Panc1 (cell line): ENCODE results near the gene MARCHF3. TPM values are rescaled to one million over a fixed set of nuclear protein-coding genes. Genes with fewer than 3 reads are reported as not detected.
A peak's percentile ranks its signal among the peaks of the same experiment; 100 is the strongest.

ENCODE experiments used
- ATAC-seq: fragments of 200-7000 bp; cut with Tn5 transposase; 2 replicates; pipeline ENCODE4 v1.9.1; 2020; ENCODE audit warnings: mild to moderate bottlenecking, moderate library complexity
- BruUV-seq: library from RNA; stranded (reverse); fragments of 400-500 nt; replicated peaks from 2 replicates; lab custom pipeline; 2021; lab: Mats Ljungman, UMichigan
- CTCF ChIA-PET: fragments of 300-600 bp; sonication (Branson Sonifier 250); formaldehyde crosslinking; loops from one replicate; lab custom pipeline; 2022; ENCODE audit warnings: antibody characterized with exemption; lab: Charles Lee
- POLR2A ChIA-PET: fragments of 300-600 bp; sonication (Branson Sonifier 250); formaldehyde crosslinking; loops from one replicate; lab custom pipeline; 2022; ENCODE audit warnings: antibody characterized with exemption; lab: Charles Lee
- DNase-seq: peaks from one replicate; pipeline ENCODE4 v3.0.0-alpha.2; 2010; ENCODE audit warnings: low read depth, low spot score
- H3K27ac ChIP-seq: 2 replicates; pipeline ENCODE4 v1.5.1; 2011; ENCODE audit warnings: mild to moderate bottlenecking, low read length, inconsistent platforms
- H3K27me3 ChIP-seq: fragments of 200-500 bp; sonication (Bioruptor generic); 2 replicates; pipeline ENCODE4 v1.6.0; 2014; ENCODE audit warnings: low read length, inconsistent platforms; ENCODE audit not compliant: control insufficient read depth, insufficient read depth
- H3K36me3 ChIP-seq: fragments of 200-500 bp; sonication (Bioruptor generic); 2 replicates; pipeline ENCODE4 v1.5.1; 2014; ENCODE audit warnings: inconsistent platforms, mild to moderate bottlenecking, low read length, moderate library complexity; ENCODE audit not compliant: control insufficient read depth, insufficient read depth
- H3K4me1 ChIP-seq: 2 replicates; pipeline ENCODE4 v1.5.1; 2011; ENCODE audit warnings: inconsistent platforms, mild to moderate bottlenecking, low read length, moderate library complexity; ENCODE audit not compliant: control insufficient read depth, insufficient read depth
- H3K4me3 ChIP-seq, 2 experiments: 2 replicates each; pipeline ENCODE4 v1.5.1; 2011 to 2012; ENCODE audit warnings: low read depth in 2 of 2, low read length in 2 of 2, mild to moderate bottlenecking in 2 of 2, inconsistent platforms in 1 of 2, moderate library complexity in 1 of 2
- H3K9me3 ChIP-seq: fragments of 200-500 bp; sonication (Bioruptor generic); 2 replicates; pipeline ENCODE4 v1.5.1; 2014; ENCODE audit warnings: low read depth, mild to moderate bottlenecking, inconsistent platforms, low read length, moderate library complexity; ENCODE audit not compliant: control insufficient read depth, insufficient read depth
- CTCF ChIP-seq: fragments of 450-650 bp; IDR thresholded peaks from 2 replicates; pipeline ENCODE4 v1.5.1; 2017; ENCODE audit warnings: mild to moderate bottlenecking
- POLR2AphosphoS5 ChIP-seq: IDR thresholded peaks from 2 replicates; pipeline ENCODE4 v1.6.1; 2012; ENCODE audit warnings: mild to moderate bottlenecking, low read depth, low read length, moderate library complexity
- REST ChIP-seq, 2 experiments: IDR thresholded peaks; 2 replicates each; pipeline ENCODE4 v1.6.1; 2011 to 2012; ENCODE audit warnings: low read depth in 2 of 2, control low read depth in 1 of 2, low read length in 1 of 2, mild to moderate bottlenecking in 1 of 2, moderate library complexity in 1 of 2; ENCODE audit not compliant: insufficient read depth in 1 of 2
- SIN3A ChIP-seq: IDR thresholded peaks from 2 replicates; pipeline ENCODE4 v1.6.1; 2012; ENCODE audit warnings: low read depth, mild to moderate bottlenecking, low read length, moderate library complexity, borderline replicate concordance; ENCODE audit not compliant: insufficient read depth
- TCF7L2 ChIP-seq: IDR thresholded peaks from 2 replicates; pipeline ENCODE4 v1.6.1; 2011; ENCODE audit warnings: mild to moderate bottlenecking, low read depth, low read length, inconsistent platforms
- in situ Hi-C: cut with HindIII; loops from 2 replicates; pipeline ENCODE4 v1.10.0; 2016; ENCODE audit warnings: low sequenced_read_pairs, low pct_unique_long_range_greater_than_20kb
- intact Hi-C: fragments of 100-400 bp; cut with micrococcal nuclease; formaldehyde crosslinking; loops from one replicate; pipeline ENCODE4 v1.10.0; 2022; ENCODE audit not compliant: unreplicated experiment
- total RNA-seq: library from RNA; stranded (reverse); gene quantifications from one replicate; pipeline ENCODE4 v1.2.1, GENCODE V29; 2021; ENCODE audit not compliant: unreplicated experiment

Gene MARCHF3
- total RNA-seq, 1 experiment from 2014 or later, result 3.0 TPM

GRCh38 chr5:127042593-127042992 is 12.2 kb upstream of the MARCHF3 start:
- in situ Hi-C loops, result no loop called here
- no peaks in the 10 kb centered on the region; the same call in 1 of the 2 replicates for H3K36me3 ChIP-seq
- DNase-seq (no peak), ATAC-seq (no peak)
- no peak overlapping the region for H3K27ac ChIP-seq
- POLR2A ChIA-PET, result no interaction called here
- no peaks in the 10 kb centered on the region for H3K9me3 ChIP-seq
- intact Hi-C loops, result no loop called here
- no peaks in the 10 kb centered on the region for H3K27me3 ChIP-seq
- H3K4me3 ChIP-seq, result no peak overlapping the region
- no TSS peak for BruUV-seq
- TF ChIP-seq REST (IDR thresholded peaks at IDR 0.05; ENCODE audit: insufficient read depth in 1 of 2, low read depth in 2 of 2, low read length in 1 of 2) (no peak), SIN3A (no peak), CTCF (peak; percentile 17; the same call in 1 of the 2 replicates)
- CTCF ChIA-PET, result no interaction called here
- H3K4me1 ChIP-seq, result no peaks in the 10 kb centered on the region

GRCh38 chr5:127041571-127041970 is 11.2 kb upstream of the MARCHF3 start:
- ATAC-seq (no peak), DNase-seq (no peak)
- intact Hi-C loops (no loop called here), in situ Hi-C loops (no loop called here)
- no peak overlapping the region for H3K27ac ChIP-seq
- BruUV-seq, result no TSS peak
- H3K36me3 ChIP-seq, result no peaks in the 10 kb centered on the region
- no peak for TF ChIP-seq CTCF
- no peak for TF ChIP-seq POLR2AphosphoS5
- no peak for TF ChIP-seq SIN3A
- TF ChIP-seq REST (IDR thresholded peaks at IDR 0.05; ENCODE audit: insufficient read depth in 1 of 2, low read depth in 2 of 2, low read length in 1 of 2), result no peak
- TF ChIP-seq TCF7L2, result no peak
- CTCF ChIA-PET, result no interaction called here
- POLR2A ChIA-PET, result no interaction called here
- no peaks in the 10 kb centered on the region for H3K4me1 ChIP-seq
- no peak overlapping the region for H3K4me3 ChIP-seq
- no peaks in the 10 kb centered on the region for H3K9me3 ChIP-seq
- H3K27me3 ChIP-seq, result no peaks in the 10 kb centered on the region
